HEK293 (cell line): ENCODE data around the gene ZDHHC13.

ENCODE experiments used
- BCL11A ChIP-seq: fragments of 450-650 bp; formaldehyde crosslinking; IDR thresholded peaks from 2 replicates; pipeline ENCODE4 v1.5.1; 2016; ENCODE audit warnings: low read depth, missing biosample characterization, missing genetic modification characterization
- MEIS1 ChIP-seq: sonication (generic); formaldehyde crosslinking; IDR thresholded peaks from 2 replicates; pipeline ENCODE4 v1.8.1; 2022; ENCODE audit warnings: missing genetic modification reagents, mild to moderate bottlenecking, borderline replicate concordance
- SALL2 ChIP-seq: fragments of 450-650 bp; formaldehyde crosslinking; IDR thresholded peaks from 2 replicates; pipeline ENCODE4 v1.5.0; 2017; ENCODE audit warnings: missing biosample characterization, mild to moderate bottlenecking, missing genetic modification characterization, borderline replicate concordance
- YY1 ChIP-seq: fragments of 450-650 bp; formaldehyde crosslinking; IDR thresholded peaks from 2 replicates; pipeline ENCODE4 v1.5.1; 2018; ENCODE audit warnings: missing biosample characterization, missing genetic modification characterization
- ZNF701 ChIP-seq: fragments of 450-650 bp; formaldehyde crosslinking; IDR thresholded peaks from 2 replicates; pipeline ENCODE4 v1.5.1; 2016; ENCODE audit warnings: missing biosample characterization, missing genetic modification characterization
- ZSCAN5A ChIP-seq: fragments of 450-650 bp; formaldehyde crosslinking; IDR thresholded peaks from 2 replicates; pipeline ENCODE4 v1.5.1; 2016; ENCODE audit warnings: missing biosample characterization, missing genetic modification characterization
- TF ChIP-seq, protein P1 (sequence below): fragments of 450-650 bp; formaldehyde crosslinking; IDR thresholded peaks from 2 replicates; pipeline ENCODE4 v1.5.1; 2016; ENCODE audit warnings: missing biosample characterization, missing genetic modification characterization

- TF ChIP-seq ZSCAN5A (tag by site-specific recombination), result no peak
- no peak for TF ChIP-seq SALL2
- no peak for TF ChIP-seq YY1 (tag by site-specific recombination)
- no peak for TF ChIP-seq BCL11A (tag by site-specific recombination)
- TF ChIP-seq, protein P1, sequence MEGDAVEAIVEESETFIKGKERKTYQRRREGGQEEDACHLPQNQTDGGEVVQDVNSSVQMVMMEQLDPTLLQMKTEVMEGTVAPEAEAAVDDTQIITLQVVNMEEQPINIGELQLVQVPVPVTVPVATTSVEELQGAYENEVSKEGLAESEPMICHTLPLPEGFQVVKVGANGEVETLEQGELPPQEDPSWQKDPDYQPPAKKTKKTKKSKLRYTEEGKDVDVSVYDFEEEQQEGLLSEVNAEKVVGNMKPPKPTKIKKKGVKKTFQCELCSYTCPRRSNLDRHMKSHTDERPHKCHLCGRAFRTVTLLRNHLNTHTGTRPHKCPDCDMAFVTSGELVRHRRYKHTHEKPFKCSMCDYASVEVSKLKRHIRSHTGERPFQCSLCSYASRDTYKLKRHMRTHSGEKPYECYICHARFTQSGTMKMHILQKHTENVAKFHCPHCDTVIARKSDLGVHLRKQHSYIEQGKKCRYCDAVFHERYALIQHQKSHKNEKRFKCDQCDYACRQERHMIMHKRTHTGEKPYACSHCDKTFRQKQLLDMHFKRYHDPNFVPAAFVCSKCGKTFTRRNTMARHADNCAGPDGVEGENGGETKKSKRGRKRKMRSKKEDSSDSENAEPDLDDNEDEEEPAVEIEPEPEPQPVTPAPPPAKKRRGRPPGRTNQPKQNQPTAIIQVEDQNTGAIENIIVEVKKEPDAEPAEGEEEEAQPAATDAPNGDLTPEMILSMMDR (tag by site-specific recombination), result no peak
- no peak for TF ChIP-seq ZNF701 (tag by site-specific recombination)
- TF ChIP-seq MEIS1, result no peak
Observed at GRCh38 chr11:19185516-19186052, 68.6 kb downstream of the ZDHHC13 start.
